Peyer's patch (tissue), 4 donors: ENCODE measurements around the gene HUS1. TPM values are rescaled to one million over a fixed set of nuclear protein-coding genes. Genes with fewer than 3 reads are reported as not detected.
"Not testable (repeated sequence)": the region's sequence is repeated elsewhere in the genome, so short reads cannot be mapped to it uniquely, and the experiment has no call there.

Experiments used
- DNase-seq, 3 donors: peaks; one replicate each; pipeline ENCODE4 v3.0.0-alpha.2; 2017 to 2019
- H3K27ac ChIP-seq, 4 donors: fragments of 200-600 bp; sonication (generic); one replicate each; pipeline ENCODE4 v1.5.1; 2016 to 2019
- H3K27me3 ChIP-seq, 2 donors: fragments of 200-600 bp; sonication (generic); one replicate each; pipeline ENCODE4 v1.5.1; 2019
- H3K36me3 ChIP-seq, 3 donors: fragments of 200-600 bp; sonication (generic); one replicate each; pipeline ENCODE4 v1.5.1; 2016 to 2019
- H3K4me1 ChIP-seq, 4 donors: fragments of 200-600 bp; sonication (generic); one replicate each; pipeline ENCODE4 v1.5.1; 2016 to 2019
- H3K4me3 ChIP-seq, 4 donors: fragments of 200-600 bp; sonication (generic); 1 replicate in 3 of 4; 2 replicates in 1 of 4; pipeline ENCODE4 v1.5.1; 2016 to 2019; ENCODE audit warnings: mild to moderate bottlenecking in 1 of 4
- H3K9me3 ChIP-seq, 4 donors: fragments of 200-600 bp; sonication (generic); one replicate each; pipeline ENCODE4 v1.5.1; 2016 to 2019; ENCODE audit warnings: mild to moderate bottlenecking in 1 of 4
- POLR2A ChIP-seq, 2 donors: fragments of 450-650 bp; IDR thresholded peaks; one replicate each; pipeline ENCODE4 v1.5.1; 2017; ENCODE audit warnings: antibody characterized with exemption in 2 of 2, mild to moderate bottlenecking in 2 of 2, moderate library complexity in 2 of 2
- total RNA-seq, 4 donors: library from RNA; depleted of rRNA; stranded (reverse); fragments of >200 nt; gene quantifications; one replicate each; pipeline ENCODE4 v1.1.0, GENCODE V29; 2016
- TF ChIP-seq, protein P1 (sequence below), 6 experiments: fragments of 450-650 bp in 4 of 6; fragments of 200-600 bp in 2 of 6; sonication (generic) in 1 of 6; IDR thresholded peaks; one replicate each; pipeline ENCODE4 v1.5.1; 2017 to 2019; ENCODE audit warnings: antibody characterized with exemption in 6 of 6, mild to moderate bottlenecking in 3 of 6, moderate library complexity in 1 of 6

HUS1 gene
- total RNA-seq, 4 donors from 2014 or later, result 33.6 to 63.4 (median 53.4) TPM

DNA sequence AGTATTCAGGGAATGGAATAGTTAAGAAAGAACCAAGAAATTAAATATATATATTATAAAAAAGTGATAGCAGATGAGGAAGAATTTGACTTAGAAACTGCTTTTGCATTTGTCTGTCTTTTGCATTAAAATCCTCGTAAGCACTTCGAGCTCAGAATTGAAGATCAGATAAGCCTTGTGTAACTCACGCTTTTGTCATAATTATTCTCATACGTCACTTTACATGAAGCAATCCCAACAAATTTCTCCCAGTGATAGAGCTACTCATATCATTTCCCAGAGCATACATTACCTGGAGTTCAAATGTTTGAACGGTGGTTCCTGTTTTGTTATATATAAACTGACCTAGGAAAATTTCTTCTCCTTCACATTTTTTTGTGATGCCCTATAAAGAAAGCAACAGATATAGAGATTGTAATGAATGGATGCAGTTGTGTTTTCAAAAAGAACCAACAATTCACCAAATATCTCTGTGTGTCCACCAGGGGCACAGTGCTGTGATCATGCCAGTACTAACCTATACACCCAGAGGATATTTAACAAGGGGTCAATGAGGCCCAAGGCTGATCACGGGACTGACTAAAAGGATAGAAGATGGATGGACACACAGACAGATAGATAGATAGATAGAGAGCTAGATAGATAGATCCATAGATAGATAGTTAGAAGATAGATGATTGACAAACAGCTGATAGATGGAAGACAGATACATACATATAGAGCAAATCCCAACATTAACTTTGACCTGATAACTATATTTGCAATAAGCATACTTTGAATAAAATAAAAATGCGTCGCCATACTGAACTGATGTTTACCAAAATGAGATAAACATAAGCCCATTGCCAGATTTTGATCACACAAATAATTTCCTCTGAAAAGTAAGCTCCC, 9.3 kb upstream of the HUS1 start:
- DNase-seq, result no peak
- no peaks in the 10 kb centered on the region for H3K4me1 ChIP-seq
- TF ChIP-seq, protein P1, sequence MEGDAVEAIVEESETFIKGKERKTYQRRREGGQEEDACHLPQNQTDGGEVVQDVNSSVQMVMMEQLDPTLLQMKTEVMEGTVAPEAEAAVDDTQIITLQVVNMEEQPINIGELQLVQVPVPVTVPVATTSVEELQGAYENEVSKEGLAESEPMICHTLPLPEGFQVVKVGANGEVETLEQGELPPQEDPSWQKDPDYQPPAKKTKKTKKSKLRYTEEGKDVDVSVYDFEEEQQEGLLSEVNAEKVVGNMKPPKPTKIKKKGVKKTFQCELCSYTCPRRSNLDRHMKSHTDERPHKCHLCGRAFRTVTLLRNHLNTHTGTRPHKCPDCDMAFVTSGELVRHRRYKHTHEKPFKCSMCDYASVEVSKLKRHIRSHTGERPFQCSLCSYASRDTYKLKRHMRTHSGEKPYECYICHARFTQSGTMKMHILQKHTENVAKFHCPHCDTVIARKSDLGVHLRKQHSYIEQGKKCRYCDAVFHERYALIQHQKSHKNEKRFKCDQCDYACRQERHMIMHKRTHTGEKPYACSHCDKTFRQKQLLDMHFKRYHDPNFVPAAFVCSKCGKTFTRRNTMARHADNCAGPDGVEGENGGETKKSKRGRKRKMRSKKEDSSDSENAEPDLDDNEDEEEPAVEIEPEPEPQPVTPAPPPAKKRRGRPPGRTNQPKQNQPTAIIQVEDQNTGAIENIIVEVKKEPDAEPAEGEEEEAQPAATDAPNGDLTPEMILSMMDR (IDR thresholded peaks at IDR 0.05), result peak in 4 of 6 experiments; percentile 6 to 30 (median 8)
- TF ChIP-seq POLR2A (IDR thresholded peaks at IDR 0.05), result no peak
- H3K4me3 ChIP-seq, result no peak overlapping the region
- no peaks in the 10 kb centered on the region for H3K36me3 ChIP-seq
- no peaks in the 10 kb centered on the region for H3K9me3 ChIP-seq
- no peak overlapping the region for H3K27ac ChIP-seq
- no peaks in the 10 kb centered on the region for H3K27me3 ChIP-seq

DNA sequence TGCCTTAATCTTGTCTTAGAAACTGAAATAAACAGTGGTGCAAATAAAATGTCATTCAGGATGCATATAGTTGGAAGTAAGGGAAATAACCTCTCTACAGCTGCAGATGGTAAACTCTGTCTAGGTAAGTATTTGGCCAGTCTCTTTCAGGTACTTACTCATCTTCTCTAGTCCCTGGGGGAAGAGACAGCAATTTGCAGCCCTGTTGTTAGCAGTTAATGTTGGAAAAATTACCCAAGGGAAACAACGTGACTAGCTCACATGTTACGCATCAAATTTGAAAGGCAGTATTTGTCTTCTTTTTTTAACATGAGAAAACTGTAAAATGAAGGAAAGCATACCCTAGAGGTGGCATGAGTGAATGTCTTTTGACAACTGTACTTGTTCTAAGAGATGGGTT, 3.2 kb upstream of the HUS1 start:
- Histone ChIP-seq H3K4me1 (peaks cover 0 to 10% (median 3%) of the 10 kb centered on the region in 4 donors), H3K27me3 (no peaks in the 10 kb centered on the region), H3K27ac (no peak overlapping the region), H3K4me3 (no peak overlapping the region), H3K36me3 (peaks cover 0 to 6% (median 0%) of the 10 kb centered on the region in 3 donors), H3K9me3 (no peaks in the 10 kb centered on the region)
- DNase-seq, result no peak
- TF ChIP-seq, protein P1 (IDR thresholded peaks at IDR 0.05), result no peak
- no peak for TF ChIP-seq POLR2A (IDR thresholded peaks at IDR 0.05)

DNA sequence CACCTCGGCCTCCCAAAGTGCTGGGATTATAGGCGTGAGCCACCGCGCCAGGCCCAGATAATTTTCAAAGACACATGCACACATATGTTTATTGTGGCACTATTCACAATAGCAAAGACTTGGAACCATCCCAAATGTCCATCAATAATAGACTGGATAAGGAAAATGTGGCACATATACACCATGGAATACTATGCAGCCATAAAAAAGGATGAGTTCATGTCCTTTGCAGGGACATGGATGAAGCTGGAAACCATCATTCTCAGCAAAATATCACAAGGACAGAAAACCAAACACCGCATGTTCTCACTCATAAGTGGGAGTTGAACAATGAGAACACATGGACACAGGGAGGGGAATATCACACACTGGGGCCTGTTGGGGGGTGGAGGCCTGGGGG, 1.2 kb upstream of the HUS1 start:
- not testable (repeated sequence) for H3K4me3 ChIP-seq, H3K27me3 ChIP-seq, H3K27ac ChIP-seq, DNase-seq, H3K4me1 ChIP-seq, H3K9me3 ChIP-seq
- peaks cover 0 to 25% (median 0%) of the 10 kb centered on the region in 3 donors for H3K36me3 ChIP-seq

DNA sequence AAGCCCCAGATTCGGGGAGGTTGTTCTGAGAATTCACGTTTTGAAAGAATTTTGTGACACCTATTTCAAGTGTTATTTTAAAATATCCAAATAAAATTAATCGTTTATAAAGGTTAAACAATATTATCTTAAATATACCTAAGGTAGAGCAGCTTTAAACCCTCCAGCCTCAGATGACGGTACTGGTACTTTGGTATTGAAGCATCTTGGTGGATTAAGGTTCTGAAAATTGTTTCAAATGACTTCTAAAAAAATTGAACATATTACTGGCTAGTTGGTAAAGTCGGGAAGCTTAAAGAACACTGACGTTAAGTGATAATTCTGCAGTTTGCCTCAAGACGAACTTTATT, 392 bp upstream of the HUS1 start:
- no peaks in the 10 kb centered on the region for H3K27me3 ChIP-seq
- TF ChIP-seq, protein P1 (IDR thresholded peaks at IDR 0.05), result no peak
- no peak for TF ChIP-seq POLR2A (IDR thresholded peaks at IDR 0.05)
- peaks cover 0 to 10% (median 3%) of the 10 kb centered on the region in 4 donors for H3K4me1 ChIP-seq
- peaks cover 0 to 34% (median 0%) of the 10 kb centered on the region in 3 donors for H3K36me3 ChIP-seq
- DNase-seq, result no peak
- peak overlapping the region; percentile 82 to 91 (median 84) for H3K27ac ChIP-seq
- H3K4me3 ChIP-seq, result peak overlapping the region; percentile 58 to 84 (median 72)
- no peaks in the 10 kb centered on the region for H3K9me3 ChIP-seq

DNA sequence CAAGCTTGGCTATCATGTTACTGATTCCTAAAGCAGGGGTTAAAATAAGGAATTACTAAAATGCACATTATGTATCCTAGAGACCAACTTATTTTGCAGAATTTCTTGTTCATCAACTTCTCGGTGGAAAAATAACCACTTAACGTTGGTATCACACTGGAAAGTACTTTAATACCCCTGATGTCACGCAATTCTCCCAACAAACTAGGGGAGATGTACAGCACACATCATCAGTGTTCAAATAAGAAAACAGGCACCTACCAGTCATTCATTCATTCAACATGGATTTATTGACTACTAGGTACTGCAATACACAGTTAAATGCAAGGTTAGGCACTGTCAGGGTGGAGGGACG, 648 bp downstream of the HUS1 start:
- H3K9me3 ChIP-seq, result no peaks in the 10 kb centered on the region
- peak overlapping the region; percentile 58 to 84 (median 72) for H3K4me3 ChIP-seq
- H3K27me3 ChIP-seq, result no peaks in the 10 kb centered on the region
- H3K36me3 ChIP-seq, result peaks cover 0 to 44% (median 0%) of the 10 kb centered on the region in 3 donors
- TF ChIP-seq, protein P1 (IDR thresholded peaks at IDR 0.05), result no peak
- TF ChIP-seq POLR2A (IDR thresholded peaks at IDR 0.05), result no peak
- no peak for DNase-seq
- H3K4me1 ChIP-seq, result peaks cover 0 to 10% (median 3%) of the 10 kb centered on the region in 4 donors
- H3K27ac ChIP-seq, result peak overlapping the region; percentile 82 to 91 (median 84)

DNA sequence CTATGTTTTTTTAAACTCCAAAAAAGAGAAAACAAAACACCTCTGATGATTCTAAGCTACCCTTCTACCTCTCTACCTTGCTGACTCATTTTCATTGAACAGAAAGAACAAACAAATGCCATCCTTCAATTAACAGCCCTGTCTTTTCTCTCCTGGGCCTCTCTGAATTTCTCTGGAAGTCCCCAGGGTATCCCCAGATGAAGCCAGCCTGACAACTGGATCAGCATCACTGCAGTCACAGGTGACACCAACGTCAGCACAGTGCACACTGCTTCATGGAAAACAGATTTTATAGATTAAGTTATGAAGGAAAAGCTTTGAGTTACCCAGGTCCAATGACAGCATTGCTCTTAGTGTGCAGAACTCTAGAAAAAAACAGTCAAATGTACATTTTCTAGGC, 5.7 kb downstream of the HUS1 start:
- H3K27ac ChIP-seq, result no peak overlapping the region
- peaks cover 0 to 56% (median 0%) of the 10 kb centered on the region in 3 donors for H3K36me3 ChIP-seq
- no peaks in the 10 kb centered on the region for H3K27me3 ChIP-seq
- peaks cover 0 to 24% (median 6%) of the 10 kb centered on the region in 4 donors for H3K4me1 ChIP-seq
- no peak for TF ChIP-seq POLR2A (IDR thresholded peaks at IDR 0.05)
- TF ChIP-seq, protein P1 (IDR thresholded peaks at IDR 0.05), result no peak
- H3K9me3 ChIP-seq, result no peaks in the 10 kb centered on the region
- no peak for DNase-seq
- no peak overlapping the region for H3K4me3 ChIP-seq
